ENCODE data around the gene GPR4. TPM values are rescaled to one million over a fixed set of nuclear protein-coding genes. Genes with fewer than 3 reads are reported as not detected.

Gene GPR4
- 1.8 TPM in 2 replicates for total RNA-seq

DNA sequence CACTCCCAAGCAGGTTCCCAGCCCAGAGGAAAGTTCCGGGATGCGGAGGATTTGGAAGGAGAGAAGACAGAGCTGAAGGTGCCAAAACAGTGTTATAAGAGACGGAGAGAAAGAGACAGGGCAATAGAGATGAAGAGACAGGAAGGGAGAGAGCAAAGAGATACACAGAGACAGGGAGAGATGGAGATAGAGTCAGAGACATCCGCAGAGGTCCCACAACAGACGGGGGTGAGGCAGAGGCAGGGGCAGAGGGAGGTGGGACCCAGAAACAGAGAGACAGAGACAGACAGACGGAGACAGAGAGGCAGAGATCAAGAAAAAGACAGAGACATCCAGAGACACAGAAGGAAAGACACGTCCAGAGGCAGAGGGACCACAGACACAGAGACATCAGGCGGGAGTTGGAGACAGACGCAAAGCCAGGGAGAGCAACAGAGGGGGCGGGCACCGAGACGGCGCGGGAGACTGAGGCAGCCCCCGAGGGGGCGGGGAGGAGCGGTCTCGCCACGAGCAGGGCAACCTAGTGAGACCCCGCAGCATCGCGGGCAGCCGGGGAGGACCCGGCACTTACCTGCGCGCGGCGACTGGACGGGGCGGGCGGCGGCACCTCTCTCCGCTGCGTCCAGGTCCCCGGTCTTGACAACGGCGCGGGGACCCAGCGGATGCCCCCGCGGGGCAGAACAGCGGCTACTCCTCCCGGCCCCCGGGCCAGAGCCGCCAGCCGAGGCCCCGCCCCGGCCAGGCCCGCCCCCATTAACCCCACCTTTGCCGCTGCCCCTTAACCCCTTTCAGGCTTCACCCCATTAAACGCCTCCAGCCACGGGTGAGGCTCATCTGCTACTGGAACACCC, at the start of gene GPR4:
Gene GPR4, minus strand, starts transcription at position 689 of the 851 bp plus-strand sequence. CDS start 10,346 bp downstream, outside the sequence.

DNA sequence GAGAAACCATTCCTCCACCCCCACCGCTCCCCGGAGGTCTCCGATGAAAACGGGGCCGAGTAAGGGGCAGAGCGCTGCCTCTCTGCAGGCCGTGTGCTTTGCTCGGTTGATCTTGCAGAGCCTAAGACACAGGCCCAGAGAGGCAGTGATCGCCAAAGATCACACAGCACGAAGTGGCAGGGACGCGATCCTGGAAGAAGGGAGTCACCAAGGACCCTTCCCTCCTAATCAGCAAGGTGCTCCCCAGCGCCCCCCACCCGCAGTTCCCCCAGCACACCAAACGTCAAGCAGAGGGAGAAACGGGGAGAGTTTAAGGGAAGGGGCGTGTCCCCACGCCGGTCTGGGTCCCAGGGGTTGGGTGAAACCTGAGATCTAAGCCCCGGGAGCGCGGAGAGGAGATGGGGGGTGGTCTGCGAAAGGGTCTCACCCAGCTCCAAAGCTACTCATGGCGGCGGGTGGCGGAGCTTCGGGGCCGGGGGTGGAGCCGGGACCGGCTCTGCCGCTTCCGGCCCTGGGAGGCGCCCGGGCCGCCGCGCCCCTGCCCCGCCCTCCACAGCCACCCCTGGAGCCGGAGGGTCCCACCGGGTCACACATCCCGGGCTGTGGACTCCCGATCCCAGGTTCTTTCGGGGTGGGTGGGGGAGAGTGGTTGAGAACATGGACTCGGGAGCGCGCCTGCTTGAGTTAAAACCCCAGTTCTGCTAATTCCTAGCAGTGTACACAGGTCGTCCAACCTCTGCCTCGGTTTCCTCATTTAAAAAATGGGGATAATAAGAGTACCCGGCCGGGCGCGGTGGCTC, 37.1 kb upstream of the GPR4 start, which contains the start of gene EML2:
Gene EML2, minus strand, starts transcription at position 468 of the 800 bp plus-strand sequence. Its CDS starts 21 bp downstream, at position 447.

GRCh38 chr19:45584332-45585157, 17.5 kb downstream of the GPR4 start, which contains the start of gene OPA3:
Gene OPA3 (minus strand): TSS chr19:45584802. CDS start chr19:45584764, 38 bp downstream.

Other genes starting within 250 kb of the GPR4 start
- gene ERCC2, start 231.6 kb downstream of the GPR4 start, total RNA-seq: 12.6 and 19.2 TPM in 2 replicates
- 2.3 and 3.8 TPM in 2 replicates for gene PPP1R13L, start 197.1 kb downstream of the GPR4 start, total RNA-seq
- gene POLR1G, start 195.6 kb downstream of the GPR4 start, total RNA-seq: 4.3 and 7.3 TPM in 2 replicates
- 62.0 and 67.8 TPM in 2 replicates for gene ERCC1, start 178.3 kb downstream of the GPR4 start, total RNA-seq
- 41.1 and 43.9 TPM in 2 replicates for gene FOSB, start 134.2 kb downstream of the GPR4 start, total RNA-seq
- 6.5 and 19.5 TPM in 2 replicates for gene RTN2, start 105.2 kb downstream of the GPR4 start, total RNA-seq
- 0.44 and 3.5 TPM in 2 replicates for gene PPM1N, start 103.8 kb downstream of the GPR4 start, total RNA-seq
- gene VASP, start 94.7 kb downstream of the GPR4 start, total RNA-seq: 42.5 and 42.9 TPM in 2 replicates
- 9.1 and 12.1 TPM in 2 replicates for gene OPA3, start 17.4 kb downstream of the GPR4 start, total RNA-seq
- gene EML2, start 37.2 kb upstream of the GPR4 start, total RNA-seq: 20.5 and 31.9 TPM in 2 replicates
- gene GIPR, start 66.0 kb upstream of the GPR4 start, total RNA-seq: 0.44 TPM in 1 of 2 replicates, not detected in the other
- gene SNRPD2, start 89.7 kb upstream of the GPR4 start, total RNA-seq: 212 and 276 TPM in 2 replicates
- gene QPCTL, start 90.5 kb upstream of the GPR4 start, total RNA-seq: 8.9 and 10.8 TPM in 2 replicates
- 8.4 and 10.4 TPM in 2 replicates for gene FBXO46, start 128.7 kb upstream of the GPR4 start, total RNA-seq
- gene MEIOSIN, start 131.2 kb upstream of the GPR4 start, total RNA-seq: not detected in 2 replicates
- gene SIX5, start 167.0 kb upstream of the GPR4 start, total RNA-seq: 24.6 and 28.0 TPM in 2 replicates
- 14.4 and 14.8 TPM in 2 replicates for gene DMPK, start 180.3 kb upstream of the GPR4 start, total RNA-seq
- 18.8 and 19.0 TPM in 2 replicates for gene DMWD, start 190.6 kb upstream of the GPR4 start, total RNA-seq
- gene RSPH6A, start 213.1 kb upstream of the GPR4 start, total RNA-seq: not detected in 2 replicates